SU-DHL-6 (cell line): ENCODE data around the gene RITA1.

Experiments used
- EZH2phosphoT487 ChIP-seq: fragments of 200-600 bp; sonication (generic), shearing (Covaris generic); conservative IDR thresholded peaks from 2 replicates; pipeline ENCODE4 v1.6.1; 2018; ENCODE audit warnings: mild to moderate bottlenecking, antibody characterized with exemption, low read length, moderate library complexity, mixed read lengths
- TF ChIP-seq, protein P1 (sequence below): fragments of 200-600 bp; sonication (generic); IDR thresholded peaks from one replicate; pipeline ENCODE4 v1.5.1; 2017; ENCODE audit warnings: antibody characterized with exemption, mild to moderate bottlenecking, low read length, moderate library complexity; ENCODE audit not compliant: insufficient read depth, poor library complexity, severe bottlenecking

GRCh38 chr12:113173081-113173698 is 12.3 kb upstream of the RITA1 start:
- TF ChIP-seq, protein P1, sequence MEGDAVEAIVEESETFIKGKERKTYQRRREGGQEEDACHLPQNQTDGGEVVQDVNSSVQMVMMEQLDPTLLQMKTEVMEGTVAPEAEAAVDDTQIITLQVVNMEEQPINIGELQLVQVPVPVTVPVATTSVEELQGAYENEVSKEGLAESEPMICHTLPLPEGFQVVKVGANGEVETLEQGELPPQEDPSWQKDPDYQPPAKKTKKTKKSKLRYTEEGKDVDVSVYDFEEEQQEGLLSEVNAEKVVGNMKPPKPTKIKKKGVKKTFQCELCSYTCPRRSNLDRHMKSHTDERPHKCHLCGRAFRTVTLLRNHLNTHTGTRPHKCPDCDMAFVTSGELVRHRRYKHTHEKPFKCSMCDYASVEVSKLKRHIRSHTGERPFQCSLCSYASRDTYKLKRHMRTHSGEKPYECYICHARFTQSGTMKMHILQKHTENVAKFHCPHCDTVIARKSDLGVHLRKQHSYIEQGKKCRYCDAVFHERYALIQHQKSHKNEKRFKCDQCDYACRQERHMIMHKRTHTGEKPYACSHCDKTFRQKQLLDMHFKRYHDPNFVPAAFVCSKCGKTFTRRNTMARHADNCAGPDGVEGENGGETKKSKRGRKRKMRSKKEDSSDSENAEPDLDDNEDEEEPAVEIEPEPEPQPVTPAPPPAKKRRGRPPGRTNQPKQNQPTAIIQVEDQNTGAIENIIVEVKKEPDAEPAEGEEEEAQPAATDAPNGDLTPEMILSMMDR: no peak
- TF ChIP-seq EZH2phosphoT487: no peak
